HG02763 (cell line): ENCODE measurements around the gene ST7.
A peak's percentile ranks its signal among the peaks of the same experiment; 100 is the strongest.
"Not testable (repeated sequence)": the region's sequence is repeated elsewhere in the genome, so short reads cannot be mapped to it uniquely, and the experiment has no call there.

ENCODE experiments used
- ATAC-seq: cut with Tn5 transposase; IDR thresholded peaks from one replicate; pipeline ENCODE4 v1.9.1; 2021; ENCODE audit warnings: mild to moderate bottlenecking, moderate library complexity; ENCODE audit not compliant: unreplicated experiment

The ST7 gene

DNA sequence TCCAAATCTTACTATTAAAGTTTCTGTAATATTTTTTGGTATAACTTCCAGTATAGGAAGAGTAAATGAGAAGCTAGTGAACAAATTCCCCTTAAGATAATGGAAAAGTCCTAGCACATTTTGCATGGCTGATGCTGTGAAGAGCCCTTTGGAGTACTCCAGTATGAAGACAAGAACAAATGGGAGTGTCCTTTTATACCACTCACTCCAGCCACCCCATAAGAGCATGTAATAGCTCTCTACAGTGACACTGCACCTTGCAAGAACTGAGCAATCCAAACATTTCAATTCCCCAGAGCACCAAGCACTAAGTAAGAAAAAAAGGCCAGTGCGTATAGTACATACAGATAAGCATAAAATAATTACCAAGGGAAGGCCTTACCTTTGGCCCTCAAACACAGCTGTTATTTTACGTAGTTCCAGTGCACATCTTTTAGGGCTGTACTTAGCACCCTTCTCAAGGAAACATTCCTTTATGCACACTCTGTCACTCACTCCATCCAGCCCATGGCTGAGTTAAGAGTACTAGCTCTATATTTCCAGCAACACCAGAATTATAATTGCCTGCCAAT is 135.4 kb downstream of the ST7 start:
- no peak for ATAC-seq

DNA sequence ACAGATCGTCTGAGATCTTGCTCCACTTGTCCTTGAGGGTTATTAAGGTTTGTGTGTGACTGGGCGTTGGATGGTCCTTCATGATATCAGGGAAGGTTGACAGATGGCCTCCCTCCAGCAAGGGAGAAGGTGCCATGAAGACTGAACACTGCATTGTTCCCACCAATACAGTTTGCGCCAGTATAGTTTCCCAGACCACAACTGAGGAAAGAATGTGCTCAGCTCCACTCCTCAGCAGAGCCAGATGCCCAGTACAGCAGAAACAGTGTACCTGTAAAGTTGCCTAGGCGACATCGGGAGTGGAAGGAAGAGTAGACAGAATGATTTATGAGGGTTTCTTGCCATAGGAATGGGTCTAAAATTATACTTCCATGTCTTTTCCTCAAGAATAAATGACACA is 137.5 kb downstream of the ST7 start:
- ATAC-seq: no peak

DNA sequence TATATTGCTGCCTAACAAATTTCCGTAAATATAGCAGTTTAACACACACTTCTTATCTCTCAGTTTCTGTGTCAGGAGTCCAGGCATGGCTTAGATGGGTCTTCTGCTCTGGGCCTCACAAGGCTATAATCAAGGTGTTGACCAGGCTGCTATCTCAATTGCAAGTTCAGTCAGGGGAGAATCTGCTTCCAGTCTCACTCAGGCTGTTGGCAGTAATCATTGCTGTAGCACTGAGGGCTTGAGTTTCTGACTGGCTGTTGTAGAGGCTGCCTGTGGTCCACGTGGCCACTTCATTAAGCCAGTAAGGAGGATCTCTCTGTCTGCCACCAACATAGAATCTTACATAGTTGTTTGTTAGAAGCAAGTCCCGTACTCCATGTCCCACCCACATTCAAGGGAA is 138.4 kb downstream of the ST7 start:
- ATAC-seq: no peak

DNA sequence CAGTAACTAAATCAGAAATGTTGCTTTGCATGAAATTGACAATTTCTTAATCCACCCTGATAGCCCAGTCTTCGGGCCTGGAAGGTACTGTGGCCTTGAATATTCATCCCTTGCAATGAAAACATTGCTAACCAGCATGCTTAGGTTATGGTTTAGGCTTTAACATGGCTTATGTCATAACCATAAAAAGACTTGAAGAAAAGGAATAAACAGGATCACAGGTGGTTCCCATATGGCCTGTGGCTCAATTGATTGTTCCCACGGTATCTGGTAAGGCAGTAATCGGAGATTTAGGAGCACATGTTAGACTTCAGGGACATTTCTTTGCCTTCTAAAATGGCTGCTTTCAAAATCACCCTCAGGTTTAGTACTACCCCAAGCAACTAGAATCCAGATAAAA is 139.5 kb downstream of the ST7 start:
- ATAC-seq: no peak

DNA sequence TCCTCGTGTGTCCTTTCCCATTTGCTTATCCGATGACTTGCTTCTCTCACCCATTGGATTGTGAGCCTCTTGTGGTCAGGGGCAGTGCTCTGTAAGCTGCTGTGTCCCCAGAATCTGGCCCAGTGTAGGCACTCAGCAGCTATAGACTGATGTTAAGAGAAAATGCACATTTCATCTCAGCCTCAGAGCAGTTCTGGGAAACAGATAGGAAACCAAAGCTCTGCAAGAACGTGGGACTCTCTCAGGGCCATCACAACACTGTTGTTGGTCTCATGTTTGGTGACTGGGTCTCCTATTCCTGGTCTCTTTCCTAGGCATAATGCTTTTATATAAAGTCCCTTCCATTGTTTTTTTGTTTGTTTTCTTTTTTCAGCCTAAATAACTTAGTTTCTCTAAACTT is 141.2 kb downstream of the ST7 start:
- no peak for ATAC-seq

DNA sequence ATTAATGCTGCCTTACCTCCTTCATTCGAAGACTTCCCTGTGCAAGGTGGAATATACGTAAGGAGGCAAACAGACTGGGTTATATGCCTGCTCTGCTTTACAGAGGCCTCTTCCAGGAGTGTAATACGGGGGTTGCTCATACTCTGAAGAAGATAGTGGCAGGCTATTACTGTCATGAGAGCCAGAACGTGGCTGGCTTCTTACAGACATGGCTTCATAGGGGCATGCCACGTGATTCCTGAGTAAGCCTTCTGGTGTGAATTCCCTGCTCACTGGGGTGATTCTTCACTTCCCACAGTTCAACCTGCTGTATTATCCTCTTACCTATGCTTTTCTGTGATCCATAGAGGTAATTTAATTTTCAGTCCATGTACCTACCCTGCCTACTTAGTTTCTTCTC is 141.8 kb downstream of the ST7 start:
- no peak for ATAC-seq

DNA sequence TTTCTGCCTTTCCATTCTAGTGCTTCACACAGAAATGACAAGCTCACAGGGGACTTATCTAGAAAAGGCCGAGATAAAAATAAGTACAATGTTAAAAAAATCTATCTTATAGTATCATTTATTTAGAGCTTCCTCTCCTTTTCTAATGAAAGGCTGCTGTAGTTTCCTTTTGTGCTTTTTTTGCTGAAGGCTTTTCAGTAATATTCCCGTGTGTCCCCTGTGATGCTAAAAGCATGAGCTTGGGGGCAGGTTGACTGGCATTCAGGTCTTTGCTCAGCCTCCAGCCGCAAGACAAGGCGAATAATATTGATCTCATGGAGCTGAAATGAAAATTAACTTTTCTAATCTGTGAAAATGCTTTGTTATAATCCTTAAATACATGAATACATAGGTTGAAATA is 143.0 kb downstream of the ST7 start:
- no peak for ATAC-seq

DNA sequence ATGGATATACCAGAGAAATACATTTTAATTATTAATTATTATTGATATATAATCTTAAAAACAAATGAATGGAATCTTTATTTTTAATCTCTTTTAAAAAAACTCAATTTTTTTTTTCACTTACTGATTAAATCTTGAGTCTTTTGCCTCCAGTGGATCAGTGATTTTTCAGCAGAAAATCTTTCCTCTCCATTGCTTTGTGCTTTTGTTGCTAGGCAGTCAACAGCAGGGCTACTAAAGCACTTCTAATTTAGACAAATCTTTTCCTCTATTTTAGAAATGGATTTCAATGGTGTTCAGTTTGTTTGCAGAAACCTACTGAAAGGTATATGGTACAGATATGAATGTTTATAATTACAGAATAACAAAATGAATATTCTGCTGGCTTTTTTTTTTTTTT is 143.6 kb downstream of the ST7 start:
- ATAC-seq: no peak

DNA sequence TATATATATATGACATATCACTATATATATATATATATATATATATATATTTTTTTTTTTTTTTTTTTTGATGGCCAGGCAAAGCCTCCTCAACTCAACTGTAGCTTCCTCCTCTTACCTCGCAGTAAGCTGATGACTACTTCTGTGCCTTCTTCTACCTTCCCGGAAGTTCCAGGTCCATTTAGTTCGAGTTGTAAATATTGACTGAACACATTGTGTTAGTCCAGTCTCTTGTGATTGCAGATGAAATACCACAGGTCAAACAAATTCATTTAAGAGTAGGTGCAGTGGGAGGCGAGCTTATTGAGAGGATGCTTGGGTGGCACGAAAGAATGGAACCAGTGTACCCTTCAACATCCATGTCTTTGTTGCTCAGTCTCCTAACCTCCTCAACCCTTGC is 144.6 kb downstream of the ST7 start:
- no peak for ATAC-seq

DNA sequence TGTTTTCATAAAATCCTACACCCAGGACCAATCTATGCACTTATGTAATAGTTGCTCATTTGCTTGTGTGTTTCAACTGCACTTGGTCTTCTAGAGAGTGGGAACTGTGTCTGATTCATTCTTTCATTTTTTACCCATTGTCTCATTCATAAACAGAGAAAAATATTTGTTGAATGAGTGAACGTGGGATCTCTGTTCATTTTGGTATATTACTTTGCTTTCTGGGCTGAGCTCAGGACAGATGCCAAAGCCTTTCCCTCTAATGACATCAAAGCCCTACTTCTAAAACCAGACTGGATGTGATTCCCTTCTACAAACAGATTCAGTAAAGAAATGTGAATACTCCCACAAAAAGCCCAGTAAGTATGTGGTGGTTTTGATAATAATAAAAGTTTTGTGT is 145.2 kb downstream of the ST7 start:
- ATAC-seq: no peak

DNA sequence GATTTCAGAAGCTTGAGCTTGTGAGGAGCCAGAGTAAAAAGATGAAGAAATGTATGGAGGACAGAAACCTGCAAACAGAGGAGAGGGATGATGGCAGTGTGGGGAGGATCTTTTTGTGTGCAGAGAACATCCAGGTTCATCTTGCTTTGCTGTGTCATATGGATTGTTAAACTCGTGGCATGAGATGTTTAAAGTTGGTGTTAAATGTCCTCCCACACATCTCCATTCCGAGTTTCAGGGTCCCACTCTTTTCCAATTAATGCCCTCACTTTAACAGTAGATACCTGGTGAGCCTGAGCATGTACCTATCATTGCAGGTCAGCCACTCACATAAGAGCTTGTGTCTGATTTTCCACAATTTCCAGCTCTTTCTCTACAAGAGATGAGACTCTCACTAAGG is 147.7 kb downstream of the ST7 start:
- ATAC-seq: no peak

DNA sequence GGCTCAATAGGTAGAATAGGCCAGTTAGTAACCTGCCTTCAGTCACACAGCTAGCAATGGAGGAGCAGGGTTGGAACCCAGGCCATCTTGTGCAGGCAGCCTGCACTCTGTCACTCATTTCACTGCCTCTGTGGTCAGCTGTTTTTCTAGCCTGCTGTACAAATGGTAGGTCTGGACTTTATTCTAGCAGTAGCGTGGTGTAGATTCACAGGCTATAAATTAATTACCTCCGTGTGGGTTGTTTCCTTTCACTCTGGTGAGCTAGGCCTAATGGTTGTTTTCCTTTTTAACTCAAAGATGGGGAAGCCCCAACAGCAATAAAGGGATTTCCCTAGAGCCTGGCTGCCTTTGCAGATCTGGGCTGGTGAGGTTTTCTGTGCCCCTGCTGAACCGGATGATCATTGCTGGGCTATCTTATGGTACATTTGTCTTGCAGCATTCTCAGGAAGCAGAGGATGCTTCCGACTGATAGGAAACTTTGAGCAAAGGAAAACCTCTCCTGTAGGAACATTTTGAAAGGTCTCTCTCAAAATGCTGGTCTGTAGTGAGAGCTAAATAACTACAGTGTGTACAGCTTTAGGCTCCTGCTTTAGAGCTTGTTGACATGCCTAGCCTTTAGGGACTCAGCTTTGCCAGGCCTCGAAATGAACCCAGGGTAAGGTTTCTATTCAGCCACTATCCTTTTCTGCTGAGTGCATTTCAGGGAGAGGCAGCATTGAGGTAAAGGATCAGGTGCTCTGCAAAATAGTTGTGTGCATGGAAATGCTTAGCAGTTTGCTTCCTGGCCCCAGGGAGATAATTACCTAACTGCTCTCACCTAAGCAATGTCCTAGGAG is 157.4 kb downstream of the ST7 start:
- ATAC-seq: peak; percentile 96

DNA sequence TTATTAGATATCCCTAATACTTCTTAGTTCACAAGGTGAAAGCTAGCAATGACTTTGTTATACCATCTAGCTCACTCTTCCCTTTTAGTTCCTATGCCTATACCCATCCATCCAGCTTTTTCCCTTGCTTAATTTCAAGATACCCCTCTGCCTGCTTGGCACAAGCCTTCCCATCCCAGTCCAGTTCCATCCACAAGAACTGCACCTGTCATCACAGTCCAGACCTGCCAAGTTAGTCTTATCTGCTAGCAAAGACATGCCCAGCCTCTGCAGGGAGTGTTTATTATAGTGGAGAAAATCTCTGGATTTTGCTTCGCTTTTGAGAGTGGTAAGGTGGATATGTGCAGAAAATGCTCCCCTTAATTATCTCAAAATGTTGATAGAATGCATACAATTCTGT is 158.2 kb downstream of the ST7 start:
- ATAC-seq: no peak

DNA sequence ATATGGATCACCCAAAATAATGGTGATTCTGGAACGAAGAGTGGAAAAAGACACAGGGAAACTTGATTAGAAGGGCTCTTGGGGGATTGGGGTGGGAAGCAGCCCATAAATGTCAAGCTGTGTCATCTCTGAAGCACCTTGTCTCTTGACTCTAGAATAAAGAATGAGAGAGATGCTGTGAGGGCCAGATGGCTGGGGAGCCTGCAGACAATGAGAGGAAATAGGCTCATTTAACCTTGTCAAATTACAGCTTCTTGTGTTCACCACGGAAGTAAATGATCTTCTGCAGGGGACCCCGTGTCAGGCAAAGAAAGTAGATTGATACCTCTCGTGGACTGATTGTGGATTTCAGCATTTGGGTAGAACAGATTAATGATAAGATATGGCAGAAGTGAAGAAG is 159.3 kb downstream of the ST7 start:
- ATAC-seq: no peak

DNA sequence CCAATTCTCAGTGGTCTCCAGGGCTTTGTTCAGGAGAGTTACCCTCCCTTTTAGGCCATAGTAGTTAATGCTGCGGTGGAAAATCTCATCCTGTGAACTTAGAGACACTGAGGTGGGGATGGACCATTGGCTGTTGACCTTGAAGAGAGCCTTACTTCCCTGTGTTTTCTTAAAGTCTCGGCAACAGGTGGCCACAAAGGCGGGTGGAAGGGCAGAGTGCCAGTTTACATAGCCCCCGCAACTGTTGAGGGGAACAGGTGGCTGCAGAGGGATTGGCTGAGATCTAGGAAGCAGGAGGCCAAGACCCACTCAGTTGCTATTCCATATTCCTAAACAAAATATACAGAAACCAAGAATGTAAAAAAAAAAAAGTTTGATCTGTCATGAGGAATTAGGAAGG is 160.6 kb downstream of the ST7 start:
- no peak for ATAC-seq

DNA sequence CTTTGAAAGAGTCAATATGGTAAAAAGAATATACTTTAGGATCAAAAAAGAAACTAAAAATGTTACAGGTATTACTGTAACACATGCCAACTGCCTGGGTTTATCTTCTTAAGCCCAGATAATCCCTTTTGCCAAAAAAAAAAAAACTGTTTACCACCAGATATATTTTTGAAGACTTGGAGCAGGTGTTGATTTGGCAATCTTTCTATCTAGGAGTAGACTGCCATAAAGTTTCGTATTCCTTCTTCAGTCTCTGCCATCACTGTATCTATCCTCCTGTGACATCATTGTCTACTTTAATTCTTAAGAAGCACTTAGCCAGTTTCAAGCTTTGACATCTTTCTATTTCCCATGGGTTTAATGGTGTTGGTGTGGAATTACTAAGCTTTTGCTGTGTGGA is 161.0 kb downstream of the ST7 start:
- no peak for ATAC-seq

DNA sequence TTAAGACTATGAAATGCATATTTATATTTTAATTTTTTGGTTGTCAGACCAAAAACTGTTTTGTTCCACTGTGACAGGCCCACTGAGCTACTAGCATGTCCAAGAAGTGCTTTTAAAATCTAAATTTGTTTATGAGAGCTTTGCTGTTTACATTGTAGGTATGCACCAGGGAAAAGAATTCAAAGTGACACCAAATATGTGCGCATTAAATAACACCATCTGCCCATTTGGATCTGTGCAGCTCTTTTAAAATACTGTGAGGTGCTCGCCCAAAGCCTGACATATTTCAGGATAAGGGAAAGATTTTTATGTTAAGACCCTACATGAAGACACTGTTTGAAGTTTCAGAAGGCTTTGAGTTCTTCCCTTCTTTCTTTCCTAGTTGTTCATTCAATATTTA is 162.9 kb downstream of the ST7 start:
- ATAC-seq: no peak

DNA sequence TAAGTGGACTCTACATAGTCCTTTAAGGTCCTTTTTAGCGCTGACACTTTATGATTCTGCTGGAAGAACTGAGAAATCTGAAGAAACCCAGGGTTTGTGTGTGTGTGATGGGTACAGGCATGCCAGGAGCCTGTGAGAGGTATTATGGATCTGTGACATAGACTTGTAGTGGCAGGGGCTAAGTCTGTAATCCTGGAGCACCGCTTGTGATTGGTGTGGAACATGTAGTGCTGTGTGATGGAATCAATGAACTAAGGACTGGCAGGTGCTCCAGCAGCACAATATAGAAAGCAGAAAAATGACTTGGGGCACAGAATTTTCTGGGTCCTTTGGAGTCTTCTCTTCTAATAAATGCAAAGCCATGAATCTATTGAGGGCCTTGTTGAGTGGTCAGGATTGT is 163.9 kb downstream of the ST7 start:
- ATAC-seq: no peak

DNA sequence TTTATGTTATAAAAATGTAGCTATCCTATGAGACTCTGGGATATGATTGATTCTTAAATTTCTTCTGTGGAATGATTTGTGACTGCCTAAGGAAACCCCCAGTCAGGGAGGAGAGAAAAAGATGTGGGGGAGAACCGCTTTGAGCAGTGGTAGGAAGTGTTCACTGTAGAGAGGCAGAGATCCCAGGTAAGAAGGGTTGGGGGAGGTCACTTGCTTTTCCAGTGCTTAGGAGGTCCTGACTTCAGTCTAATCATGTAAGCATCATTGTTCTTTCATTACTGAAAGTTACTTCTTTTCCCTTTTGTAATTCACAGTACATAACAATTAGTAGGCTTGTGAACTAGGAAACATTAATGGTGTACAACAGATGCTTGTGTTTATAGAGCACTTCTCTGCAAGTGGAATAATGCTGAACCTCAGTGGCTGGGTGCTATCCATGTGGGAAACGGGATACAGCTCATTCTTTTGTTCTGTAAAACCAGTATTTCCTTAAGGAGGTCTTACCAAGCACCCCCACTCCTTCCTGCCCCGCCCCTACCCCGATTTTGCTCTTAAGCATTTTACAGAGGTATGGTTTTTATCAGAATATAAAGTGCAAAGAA is 165.4 kb downstream of the ST7 start:
- no peak for ATAC-seq

DNA sequence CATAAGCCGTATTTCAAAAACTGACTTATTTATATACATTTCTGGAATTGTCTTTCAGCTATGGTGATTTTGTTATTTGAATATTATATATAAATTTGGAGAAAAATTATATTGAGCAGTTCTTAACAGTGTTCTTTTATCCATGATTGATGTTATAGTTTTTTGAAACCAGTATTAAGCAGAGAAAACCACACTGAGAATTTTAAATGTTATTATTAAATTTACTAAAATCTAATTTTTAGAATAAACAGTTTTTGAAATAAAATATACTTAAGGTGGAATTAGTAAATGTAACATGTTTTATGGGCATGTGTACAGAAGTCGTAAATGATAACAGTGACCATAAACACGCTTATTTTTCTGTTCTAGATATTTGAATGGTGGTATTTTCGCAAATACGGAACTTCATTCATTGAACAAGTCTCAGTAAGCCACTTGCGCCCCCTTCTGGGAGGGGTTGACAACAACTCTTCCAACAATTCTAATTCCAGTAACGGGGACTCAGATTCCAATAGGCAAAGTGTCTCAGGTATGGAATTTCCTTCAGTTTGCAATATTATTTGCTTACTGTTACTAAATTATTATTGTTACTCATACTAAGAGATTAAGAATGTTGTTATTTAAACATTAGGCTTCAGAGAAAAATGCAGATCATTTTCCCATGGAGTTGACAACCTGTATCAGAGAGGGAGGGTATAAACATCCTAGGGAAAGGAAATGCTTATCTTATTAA is 166.1 kb downstream of the ST7 start:
- no peak for ATAC-seq

DNA sequence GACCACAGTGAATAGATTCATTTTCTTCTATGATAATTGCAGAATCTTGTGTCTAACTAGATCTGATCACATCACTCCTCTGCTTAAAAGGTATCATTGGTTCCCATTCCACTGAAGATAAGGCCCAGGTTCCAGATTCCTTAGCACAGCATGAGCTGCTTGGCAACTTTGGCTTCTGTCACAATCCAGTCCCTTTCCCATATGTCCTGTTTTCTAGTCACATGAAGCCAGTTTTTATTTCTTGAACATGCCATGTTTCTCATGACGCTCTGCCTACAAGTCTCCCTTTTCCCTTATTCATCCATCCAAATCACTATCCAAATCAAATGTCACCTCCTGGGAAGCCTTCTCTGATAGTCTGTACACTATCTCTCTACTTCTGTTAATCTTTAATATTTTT is 167.0 kb downstream of the ST7 start:
- not testable (repeated sequence) for ATAC-seq

DNA sequence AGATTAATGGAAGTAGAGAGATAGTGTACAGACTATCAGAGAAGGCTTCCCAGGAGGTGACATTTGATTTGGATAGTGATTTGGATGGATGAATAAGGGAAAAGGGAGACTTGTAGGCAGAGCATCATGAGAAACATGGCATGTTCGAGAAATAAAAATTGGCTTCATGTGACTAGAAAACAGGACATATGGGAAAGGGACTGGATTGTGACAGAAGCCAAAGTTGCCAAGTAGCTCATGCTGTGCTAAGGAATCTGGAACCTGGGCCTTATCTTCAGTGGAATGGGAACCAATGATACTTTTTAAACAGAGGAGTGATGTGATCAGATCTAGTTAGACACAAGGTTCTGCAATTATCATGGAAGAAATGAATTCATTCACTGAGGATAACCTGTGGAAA is 168.7 kb downstream of the ST7 start:
- not testable (repeated sequence) for ATAC-seq
